Stimulated activated CD4-positive, alpha-beta T cell treated with anti-CD3 and anti-CD28 coated beads, Interleukin-4, amount 100 ng/mL, for 48 hours (primary cell): ENCODE data around the gene DPY30.

Source experiments
- DNase-seq, 2 donors: peaks; one replicate each; pipeline ENCODE4 v3.0.0-alpha.2; 2020; ENCODE audit warnings: low read depth in 2 of 2

Gene DPY30

DNA sequence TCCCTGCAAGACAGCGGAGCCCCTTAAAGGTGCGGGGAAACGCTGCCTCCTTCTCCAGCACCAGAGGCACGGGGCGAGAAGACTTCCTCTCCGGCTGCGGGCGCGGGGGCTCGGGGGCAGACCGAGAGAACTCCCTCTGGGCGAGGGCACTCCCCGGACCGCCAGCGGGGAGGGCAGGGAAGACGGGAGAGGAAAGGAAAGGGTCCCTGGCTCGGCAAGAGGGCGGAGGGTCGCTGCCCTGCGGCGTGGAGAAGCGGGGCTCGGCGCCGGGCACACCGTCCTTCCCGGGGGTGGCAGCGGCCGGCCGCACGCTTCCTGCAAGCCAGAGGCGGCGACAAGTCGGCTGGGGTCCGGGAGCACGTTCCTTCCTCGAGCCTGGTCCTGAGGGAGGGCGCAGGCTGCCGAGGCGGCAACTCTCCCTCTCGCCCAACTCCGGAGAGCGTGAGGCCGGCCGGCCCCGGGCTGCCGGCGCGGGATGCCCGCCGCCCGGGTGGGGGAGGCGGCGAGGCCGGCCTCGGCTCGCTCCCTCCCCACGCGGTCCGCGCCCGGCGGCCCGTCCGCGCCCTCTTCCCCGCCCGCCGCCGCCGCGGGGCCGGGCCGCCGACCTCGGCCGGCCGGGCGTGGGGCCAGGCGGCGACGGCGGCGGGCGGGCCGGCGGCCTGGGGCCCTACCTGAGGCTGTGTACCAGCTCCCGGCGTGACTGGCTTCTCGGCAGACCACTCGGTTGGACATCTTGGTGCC lies 29.9 kb downstream of the DPY30 start:
- peak; percentile 15 to 20 for DNase-seq

DNA sequence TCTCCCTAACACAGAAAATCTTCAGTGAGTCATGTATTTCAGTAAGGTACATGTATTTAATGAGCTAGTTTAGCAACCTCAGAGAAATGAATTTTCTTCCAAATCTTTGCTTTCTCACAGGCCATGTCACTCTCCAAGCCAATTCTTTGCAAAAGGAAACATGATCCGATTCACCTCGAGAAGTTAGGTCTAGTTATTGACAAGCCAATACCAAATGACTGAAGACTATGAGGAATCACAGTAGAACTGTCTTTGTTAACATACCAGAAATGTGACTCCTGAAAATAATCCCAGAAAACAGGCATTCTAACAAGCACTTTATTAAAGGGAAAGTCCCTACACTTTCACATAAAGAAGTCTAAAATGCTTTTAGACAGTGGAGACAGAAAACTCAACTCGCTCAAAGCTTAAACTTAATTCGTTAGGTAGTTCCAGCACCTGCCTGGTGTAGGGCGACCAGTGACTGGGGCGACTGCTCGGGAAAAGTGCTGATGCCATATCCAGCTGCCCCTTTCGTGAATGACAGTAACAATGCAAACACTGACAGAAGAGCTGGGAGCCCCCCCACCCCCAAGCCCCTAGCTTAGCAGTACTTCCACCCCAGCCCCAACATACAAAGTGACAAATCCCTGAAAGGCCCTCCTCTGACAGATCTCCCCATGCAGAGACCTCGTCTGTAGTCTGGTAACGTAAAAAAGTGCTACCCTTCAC lies 30.6 kb downstream of the DPY30 start:
- peak in 1 of 2 donors; percentile 3 for DNase-seq

GRCh38 chr2:32007121-32007391 lies 32.5 kb downstream of the DPY30 start:
- no peak for DNase-seq

DNA sequence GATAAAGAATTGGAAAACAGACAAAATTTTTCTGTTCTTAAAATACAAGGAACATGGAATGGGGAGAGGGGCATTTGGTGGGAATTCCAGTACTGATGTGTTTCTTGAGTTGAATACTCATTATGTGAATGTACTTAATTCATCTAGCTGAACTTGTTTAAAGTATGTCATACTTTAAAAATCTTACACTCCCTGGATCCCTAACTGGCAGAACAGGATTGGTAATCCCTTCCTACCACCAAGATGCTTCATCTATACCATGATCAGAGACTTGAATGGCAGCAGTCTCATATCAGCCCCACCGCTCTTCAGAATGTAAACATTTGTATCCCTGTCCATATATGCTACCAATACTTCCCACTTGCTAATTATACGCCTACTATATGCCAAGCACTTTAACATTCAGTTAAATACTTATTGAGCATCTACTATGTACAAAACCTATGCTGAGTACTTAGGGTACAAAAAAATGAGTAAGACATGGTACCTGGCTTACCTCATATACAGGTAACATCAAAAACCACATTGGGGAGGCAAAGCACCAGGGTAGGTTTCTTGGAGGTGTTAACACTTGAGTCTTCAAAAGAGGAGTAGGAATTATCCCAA lies 34.1 kb downstream of the DPY30 start:
- no peak for DNase-seq

GRCh38 chr2:32003791-32004190 lies 35.8 kb downstream of the DPY30 start:
- DNase-seq: no peak

GRCh38 chr2:32002406-32002805 lies 37.2 kb downstream of the DPY30 start:
- DNase-seq: no peak

- no peak for DNase-seq
These were observed 40.2 kb downstream of the DPY30 start for GRCh38 chr2:31999438-31999837.

GRCh38 chr2:31998731-31999383 lies 40.7 kb downstream of the DPY30 start:
- DNase-seq: no peak

- no peak for DNase-seq
These were observed 42.0 kb downstream of the DPY30 start for GRCh38 chr2:31997653-31998052.

DNA sequence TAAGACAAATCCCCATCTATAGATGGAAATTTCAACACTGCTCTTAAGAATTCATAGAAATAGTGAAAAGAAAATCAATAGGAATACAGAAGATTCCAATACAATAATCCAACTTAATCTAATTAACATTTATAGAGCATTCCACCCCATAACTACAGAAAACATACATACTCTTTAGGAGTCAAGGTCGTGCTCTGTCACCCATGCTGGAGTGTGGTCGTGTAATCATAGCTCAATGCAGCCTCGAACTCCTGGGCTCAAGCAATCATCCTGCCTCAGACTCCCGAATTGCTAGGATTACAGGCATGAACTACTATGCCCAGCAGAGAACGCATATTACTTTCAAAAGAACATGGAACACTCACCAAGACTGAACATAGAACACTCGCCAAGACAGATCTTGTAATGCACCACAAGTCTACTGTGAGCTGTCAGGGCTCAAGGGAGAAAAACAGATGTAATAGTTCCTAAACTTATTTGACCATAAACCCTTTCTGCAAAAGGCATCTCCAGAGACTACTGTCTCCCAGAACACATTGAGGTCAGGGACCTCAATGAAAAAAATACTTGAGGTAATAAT lies 42.9 kb downstream of the DPY30 start:
- no peak for DNase-seq

- no peak for DNase-seq
These were observed 46.7 kb downstream of the DPY30 start for GRCh38 chr2:31992934-31993333.

DNA sequence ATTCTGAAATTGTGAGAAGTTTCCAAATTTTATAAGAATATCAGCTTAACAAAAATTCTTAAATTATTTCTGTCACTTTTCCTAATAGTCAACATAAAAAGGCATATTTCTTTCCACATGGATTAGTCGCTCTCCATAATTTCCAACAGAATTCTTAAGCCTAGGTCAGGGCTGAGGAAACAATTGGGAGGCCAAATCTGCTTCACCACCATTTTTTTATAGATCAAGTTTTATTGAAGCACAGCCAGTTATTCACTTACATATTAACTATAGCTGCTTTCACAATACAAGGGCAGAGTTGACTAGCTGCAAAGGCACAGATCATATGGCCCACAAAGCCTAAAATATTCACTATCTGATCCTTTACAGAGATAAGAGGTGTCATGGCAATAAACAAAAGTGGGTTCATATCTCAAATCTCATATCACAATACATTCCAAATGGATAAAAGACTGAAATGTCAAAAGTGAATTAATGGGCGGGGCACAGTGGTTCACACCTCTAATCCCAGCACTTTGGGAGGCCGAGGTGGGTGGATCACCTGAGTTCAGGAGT lies 47.5 kb downstream of the DPY30 start:
- no peak for DNase-seq

DNA sequence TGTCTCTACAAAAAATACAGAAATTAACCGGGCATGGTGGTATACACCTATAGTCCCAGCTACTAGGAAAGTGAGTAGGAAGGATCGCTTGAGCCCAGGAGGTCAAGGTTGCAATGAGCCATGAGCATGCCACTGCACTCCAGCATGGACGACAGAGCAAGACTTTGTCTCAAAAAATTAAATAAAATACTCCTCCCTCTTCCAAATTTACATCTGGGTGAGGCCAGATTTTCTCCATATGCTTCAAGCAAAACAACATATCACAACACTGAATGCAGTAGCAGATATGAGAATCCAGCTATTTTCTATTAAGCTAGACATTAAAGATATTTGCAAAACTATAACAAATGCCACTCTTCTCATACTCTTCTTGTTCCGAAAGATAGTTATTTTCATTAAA lies 49.7 kb downstream of the DPY30 start:
- no peak for DNase-seq

- no peak for DNase-seq
These were observed 52.0 kb downstream of the DPY30 start for GRCh38 chr2:31987454-31988220.

GRCh38 chr2:31986906-31987305 lies 52.7 kb downstream of the DPY30 start:
- no peak for DNase-seq

- DNase-seq: no peak
These were observed 55.7 kb downstream of the DPY30 start for GRCh38 chr2:31983762-31984467.

DNA sequence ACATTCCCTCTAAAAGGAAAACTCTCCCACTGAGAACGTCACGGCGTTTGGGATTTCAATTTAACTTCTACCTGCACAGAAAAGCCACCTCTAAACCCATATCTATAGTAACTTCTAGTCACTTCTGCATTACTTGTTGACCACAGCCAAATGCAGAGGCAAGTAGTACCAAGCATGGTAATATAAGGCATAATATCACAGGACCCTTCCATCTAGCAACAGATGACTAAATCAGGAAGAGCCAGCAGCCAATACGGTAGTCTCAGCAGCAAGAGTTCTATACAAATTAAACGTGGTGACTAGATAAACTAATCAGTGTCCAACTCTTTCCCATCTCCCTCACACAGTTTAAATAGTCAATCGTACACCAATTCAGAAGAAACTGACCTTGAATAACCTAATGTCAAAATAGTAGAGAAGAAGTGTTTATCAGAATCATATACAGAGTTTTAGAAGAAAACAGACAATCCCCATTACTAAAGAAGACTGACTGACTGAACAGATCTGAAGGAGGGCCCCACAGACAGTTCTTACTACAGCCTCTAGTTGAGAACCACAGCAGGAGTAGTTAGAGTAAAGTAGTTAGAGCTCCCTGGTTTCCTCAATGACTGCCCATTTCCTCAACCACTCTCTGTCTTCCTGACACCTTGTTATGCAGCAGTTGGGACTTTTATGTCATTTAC lies 58.8 kb downstream of the DPY30 start:
- DNase-seq: no peak

DNA sequence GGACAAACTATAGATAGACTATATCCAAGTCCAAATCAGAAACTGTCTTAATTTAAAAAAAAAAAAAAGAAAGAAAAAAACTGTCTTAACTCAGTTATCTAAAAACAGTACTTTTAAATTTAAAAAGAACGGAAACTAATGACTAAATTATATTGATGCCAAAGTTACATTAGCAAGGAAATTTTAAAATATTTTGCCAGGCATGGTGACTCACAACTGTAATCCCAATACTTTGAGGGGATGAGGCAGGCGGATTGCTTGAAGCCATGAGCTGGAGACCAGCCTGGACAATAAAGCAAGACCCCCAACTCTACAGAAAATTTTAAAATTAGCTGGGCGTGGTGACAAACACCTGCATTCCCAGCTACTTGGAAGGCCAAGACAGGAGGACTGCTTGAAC lies 59.6 kb downstream of the DPY30 start:
- no peak for DNase-seq

DNA sequence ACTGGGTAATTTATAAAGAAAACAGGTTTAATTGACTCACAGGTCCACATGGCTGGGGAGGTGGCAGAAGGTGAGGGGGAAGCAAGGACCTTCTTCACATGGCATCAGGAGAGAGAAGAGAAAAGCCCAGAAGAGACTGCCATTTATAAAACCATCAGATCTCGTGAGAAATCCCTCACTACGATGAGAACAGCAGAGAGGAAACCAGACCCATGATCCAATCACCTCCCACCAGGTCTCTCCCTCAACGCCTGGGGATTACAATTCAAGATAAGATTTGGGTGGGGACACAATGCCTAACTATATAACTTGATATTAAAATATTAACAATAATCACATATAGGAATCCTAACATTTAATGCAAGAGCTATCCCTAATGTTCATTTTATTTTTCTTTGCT lies 60.6 kb downstream of the DPY30 start:
- DNase-seq: no peak

DNA sequence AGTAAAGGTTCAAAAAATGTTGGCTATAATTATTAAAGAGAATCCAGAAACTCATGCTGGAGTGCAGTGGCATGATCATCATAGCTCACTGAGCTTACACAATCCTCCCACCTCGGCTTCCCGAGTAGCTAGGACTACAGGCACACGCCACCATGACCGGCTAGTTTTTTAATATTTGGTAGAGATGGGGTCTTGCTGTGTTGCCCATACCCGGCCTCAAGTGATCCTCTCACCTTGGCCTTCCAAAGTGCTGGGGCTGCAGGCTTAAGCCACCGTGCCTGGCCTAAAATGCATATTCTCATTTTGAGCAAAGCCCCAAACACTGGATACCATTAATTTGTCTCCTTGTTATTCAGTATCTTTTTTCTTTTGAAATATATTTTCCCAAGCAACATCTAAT lies 61.2 kb downstream of the DPY30 start:
- no peak for DNase-seq
